Cardiac fibroblast (primary cell): Measurements from ENCODE around the gene MAN2A2.
"Not testable (repeated sequence)": the region's sequence is repeated elsewhere in the genome, so short reads cannot be mapped to it uniquely, and the experiment has no call there.

Experiments used
- DNase-seq, 2 donors: peaks; one replicate each; pipeline versions ENCODE4 v3.0.0 to v3.0.0-alpha.2; 2010; ENCODE audit warnings: low read depth in 2 of 2
- H3K4me3 ChIP-seq, 2 donors: replicated peaks in 1 of 2; 1 replicate in 1 of 2; 2 replicates in 1 of 2; pipeline ENCODE4 v1.5.1; 2011; ENCODE audit warnings: low read depth in 2 of 2, low read length in 2 of 2, mild to moderate bottlenecking in 2 of 2, moderate library complexity in 1 of 2
- TF ChIP-seq, protein P1 (sequence below): IDR thresholded peaks from one replicate; pipeline ENCODE4 v1.5.1; 2011; ENCODE audit warnings: low read depth, mild to moderate bottlenecking, low read length, inconsistent platforms

The MAN2A2 gene

DNA sequence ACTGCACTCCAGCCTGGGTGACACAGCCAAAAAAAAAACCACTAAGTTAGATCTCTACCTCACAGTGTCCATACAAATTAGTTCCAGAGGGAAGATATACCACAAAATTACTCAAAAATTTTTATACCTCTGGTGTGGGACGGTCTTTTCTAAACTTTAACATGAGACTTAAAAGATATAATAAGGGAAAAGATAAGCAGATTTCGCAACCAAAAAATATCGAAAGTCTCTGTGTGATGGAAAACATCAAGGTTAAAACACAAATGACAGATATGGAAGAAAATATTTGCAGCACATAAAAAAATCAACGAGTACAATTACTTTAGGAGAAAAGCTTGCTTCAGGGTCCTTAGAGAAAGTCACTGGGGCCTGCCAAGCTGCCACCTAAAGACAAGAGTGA lies 18.8 kb downstream of the MAN2A2 start:
- no peak for DNase-seq
- TF ChIP-seq, protein P1, sequence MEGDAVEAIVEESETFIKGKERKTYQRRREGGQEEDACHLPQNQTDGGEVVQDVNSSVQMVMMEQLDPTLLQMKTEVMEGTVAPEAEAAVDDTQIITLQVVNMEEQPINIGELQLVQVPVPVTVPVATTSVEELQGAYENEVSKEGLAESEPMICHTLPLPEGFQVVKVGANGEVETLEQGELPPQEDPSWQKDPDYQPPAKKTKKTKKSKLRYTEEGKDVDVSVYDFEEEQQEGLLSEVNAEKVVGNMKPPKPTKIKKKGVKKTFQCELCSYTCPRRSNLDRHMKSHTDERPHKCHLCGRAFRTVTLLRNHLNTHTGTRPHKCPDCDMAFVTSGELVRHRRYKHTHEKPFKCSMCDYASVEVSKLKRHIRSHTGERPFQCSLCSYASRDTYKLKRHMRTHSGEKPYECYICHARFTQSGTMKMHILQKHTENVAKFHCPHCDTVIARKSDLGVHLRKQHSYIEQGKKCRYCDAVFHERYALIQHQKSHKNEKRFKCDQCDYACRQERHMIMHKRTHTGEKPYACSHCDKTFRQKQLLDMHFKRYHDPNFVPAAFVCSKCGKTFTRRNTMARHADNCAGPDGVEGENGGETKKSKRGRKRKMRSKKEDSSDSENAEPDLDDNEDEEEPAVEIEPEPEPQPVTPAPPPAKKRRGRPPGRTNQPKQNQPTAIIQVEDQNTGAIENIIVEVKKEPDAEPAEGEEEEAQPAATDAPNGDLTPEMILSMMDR = no peak
- no peak overlapping the region for H3K4me3 ChIP-seq

DNA sequence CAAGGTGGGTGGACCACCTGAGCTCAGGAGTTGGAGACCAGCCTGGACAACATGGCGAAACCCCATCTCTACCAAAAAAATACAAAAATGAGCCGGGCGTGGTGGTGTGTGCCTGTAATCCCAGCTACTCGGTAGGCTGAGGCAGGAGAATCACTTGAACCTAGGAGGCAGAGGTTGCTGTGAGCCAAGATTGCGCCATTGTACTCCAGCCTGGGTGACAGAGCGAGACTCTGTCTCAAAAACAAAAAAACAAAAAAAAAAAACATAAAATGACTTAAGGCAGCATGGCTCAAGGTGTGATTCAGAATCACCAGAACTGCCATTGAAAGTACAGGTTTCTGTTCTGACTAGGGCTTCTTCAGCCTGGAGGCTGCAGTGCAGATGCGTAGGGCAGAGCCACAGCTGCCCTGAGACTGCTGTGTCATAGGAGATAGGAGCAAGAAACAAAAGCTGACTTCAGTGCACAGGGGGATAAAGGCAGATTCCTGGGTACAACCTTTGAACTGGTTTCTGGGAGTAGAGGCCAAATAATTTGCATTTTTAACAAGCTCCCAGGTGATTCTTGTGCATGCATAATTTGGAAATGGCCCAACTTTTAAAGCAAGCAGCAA lies 19.7 kb downstream of the MAN2A2 start:
- H3K4me3 ChIP-seq, DNase-seq: not testable (repeated sequence)

DNA sequence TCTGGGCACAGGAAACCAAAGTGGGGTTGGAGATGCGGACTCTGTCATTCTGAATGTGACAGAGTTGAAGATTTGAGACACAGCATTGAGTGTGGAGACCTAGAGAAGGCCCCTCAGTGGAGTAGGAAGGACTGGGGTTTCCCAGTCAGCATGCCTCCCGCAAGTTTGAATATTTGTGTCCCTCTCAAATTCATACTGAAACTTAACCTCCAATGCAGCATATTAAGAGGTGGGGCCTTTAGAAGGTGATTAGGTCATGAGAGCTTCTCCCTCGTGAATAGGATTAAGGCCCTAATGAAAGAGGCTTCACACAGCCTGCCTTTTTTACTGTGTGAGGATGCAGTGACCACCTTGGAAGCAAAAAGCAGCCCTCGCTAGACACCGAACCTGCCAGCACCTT lies 21.3 kb downstream of the MAN2A2 start:
- TF ChIP-seq, protein P1 = no peak
- DNase-seq = no peak
- no peak overlapping the region for H3K4me3 ChIP-seq

DNA sequence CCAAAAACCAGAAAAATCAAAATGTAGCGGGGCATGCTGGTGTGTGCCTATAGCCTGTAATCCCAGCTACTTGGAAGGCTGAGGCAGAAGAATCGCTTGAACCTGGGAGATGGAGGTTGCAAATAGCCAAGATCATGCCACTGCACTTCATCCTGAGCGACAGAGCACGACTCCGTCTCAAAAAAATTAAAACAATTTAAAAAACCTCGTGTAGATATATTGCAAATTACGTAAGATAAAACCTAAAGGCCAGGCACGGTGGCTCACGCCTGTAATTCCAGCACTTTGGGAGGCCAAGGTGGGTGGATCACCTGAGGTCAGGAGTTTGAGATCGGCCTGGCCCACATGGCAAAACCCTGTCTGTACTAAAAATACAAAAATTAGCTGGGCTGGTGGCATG lies 23.7 kb downstream of the MAN2A2 start:
- DNase-seq, H3K4me3 ChIP-seq: not testable (repeated sequence)

DNA sequence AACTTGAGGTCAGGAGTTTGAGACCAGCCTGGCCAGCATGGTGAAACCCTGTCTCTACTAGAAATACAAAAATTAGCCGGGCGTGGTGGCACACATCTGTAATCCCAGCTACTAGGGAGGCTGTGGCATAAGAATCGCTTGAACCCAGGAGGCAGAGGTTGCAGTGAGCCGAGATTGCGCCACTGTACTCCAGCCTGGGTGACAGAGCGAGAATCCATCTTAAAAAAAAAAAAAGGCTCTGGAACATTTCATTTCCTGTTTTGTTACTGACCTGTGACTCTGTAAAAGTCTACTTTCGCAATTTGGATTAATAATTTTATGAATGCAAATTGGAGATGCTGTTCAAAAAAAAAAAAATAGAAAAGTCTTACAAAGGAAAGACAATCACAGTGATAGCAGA lies 25.0 kb downstream of the MAN2A2 start:
- H3K4me3 ChIP-seq, DNase-seq: not testable (repeated sequence)

DNA sequence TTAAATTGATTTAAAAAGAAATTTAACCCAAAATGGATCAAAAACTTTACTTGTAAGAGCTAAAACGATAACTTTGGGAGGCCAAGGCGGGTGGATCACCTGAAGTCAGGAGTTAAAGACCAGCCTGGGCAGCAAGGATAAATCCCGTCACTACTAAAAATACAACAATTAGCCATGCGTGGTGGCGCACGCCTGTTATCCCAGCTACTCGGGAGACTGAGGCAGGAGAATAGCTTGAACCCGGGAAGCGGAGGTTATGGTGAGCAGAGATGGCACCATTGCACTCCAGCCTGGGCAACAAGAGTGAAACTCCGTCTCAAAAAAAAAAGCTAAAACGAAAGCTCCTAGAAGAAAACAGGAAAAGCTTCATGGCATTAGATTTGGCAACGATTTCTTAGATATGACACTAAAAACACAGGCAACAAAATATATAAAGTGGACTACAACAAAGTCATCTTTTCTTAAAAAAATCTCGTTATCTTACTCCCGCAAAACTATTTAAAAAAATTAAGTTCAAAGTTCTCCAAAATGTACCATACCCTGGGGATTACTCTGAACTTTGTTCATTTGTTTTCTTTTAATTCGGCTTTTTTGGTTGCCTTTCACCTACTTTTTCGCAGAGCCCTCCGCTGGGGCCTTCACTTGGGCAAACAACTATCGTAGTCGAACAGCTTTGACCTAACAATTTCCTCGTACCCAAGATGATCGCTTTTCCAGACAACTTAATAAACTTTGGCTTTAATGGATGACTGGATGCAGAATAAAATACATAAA lies 26.3 kb downstream of the MAN2A2 start:
- TF ChIP-seq, protein P1 = no peak

DNA sequence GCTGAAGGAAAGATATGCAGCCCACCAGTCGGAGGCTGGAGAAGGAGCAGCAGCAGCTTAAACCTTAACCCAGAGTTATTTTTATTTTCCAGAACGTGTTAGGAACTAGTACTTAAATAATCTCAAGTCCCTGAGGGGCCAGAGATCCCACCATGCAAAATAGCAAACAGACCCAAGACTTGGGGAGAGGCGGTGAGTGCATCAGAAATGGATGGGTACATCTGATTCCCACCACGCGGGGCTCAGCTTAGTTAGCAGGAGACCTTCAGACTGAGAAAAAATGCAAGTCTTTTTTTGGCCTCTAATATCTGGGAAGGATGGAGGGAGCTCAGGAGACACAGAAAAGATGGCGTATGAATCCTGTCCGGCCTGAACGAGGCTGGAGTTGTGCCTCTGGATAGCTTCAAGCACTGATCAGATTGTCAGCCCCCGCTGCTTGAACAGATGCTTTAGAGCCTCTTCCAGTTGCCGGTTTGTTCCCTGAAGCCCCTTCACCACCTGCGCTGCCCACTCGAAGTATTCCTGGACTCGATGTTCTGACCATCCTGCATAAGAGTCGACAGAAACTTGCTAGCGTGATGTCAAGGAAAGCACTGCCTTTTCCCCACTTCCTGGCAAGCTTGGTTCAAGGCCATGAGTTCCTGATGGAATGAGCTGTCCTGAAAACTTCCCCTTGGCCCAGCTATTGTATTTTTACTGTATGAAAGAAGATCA lies 27.9 kb downstream of the MAN2A2 start:
- peak; percentile 26 to 48 for DNase-seq
- TF ChIP-seq, protein P1 = no peak
- H3K4me3 ChIP-seq = peak overlapping the region in 1 of 2 donors; percentile 64

More for the DNA sequence above, 26.3 kb downstream of the MAN2A2 start:
- no peak for DNase-seq
- peak overlapping the region; percentile 56 to 64 for H3K4me3 ChIP-seq

DNA sequence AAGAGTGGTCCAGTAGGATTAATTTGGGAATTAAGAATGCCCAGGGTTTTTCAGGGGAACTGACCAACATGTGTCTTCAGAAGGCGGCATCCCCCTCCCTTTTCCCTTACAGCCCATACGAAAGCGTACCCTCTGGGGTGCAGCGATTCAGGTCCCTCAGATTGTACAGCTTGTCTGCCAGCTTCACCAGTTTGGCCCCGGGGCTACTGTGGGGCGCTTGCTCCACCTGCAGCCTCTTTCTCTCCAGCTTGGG lies 28.4 kb downstream of the MAN2A2 start:
- TF ChIP-seq, protein P1 = no peak
- DNase-seq = no peak
- peak overlapping the region in 1 of 2 donors; percentile 70 for H3K4me3 ChIP-seq
